Stimulated activated CD4-positive, alpha-beta T cell treated with anti-CD3 and anti-CD28 coated beads, Interleukin-1b, Interleukin-23, amount 100 ng/mL, for 1 hour (primary cell): Measurements from ENCODE around the gene ISCA2.
"Not testable (repeated sequence)": the region's sequence is repeated elsewhere in the genome, so short reads cannot be mapped to it uniquely, and the experiment has no call there.

Experiments
- DNase-seq, 2 donors: peaks; one replicate each; pipeline ENCODE4 v3.0.0-alpha.2; 2020; ENCODE audit warnings: low read depth in 2 of 2

ISCA2 gene

GRCh38 chr14:74528406-74528805 is 34.8 kb downstream of the ISCA2 start:
- no peak for DNase-seq

- DNase-seq = no peak
These were observed 35.3 kb downstream of the ISCA2 start for GRCh38 chr14:74528886-74529285.

GRCh38 chr14:74531006-74531405 is 37.4 kb downstream of the ISCA2 start:
- no peak for DNase-seq

GRCh38 chr14:74531467-74531866 is 37.9 kb downstream of the ISCA2 start:
- DNase-seq = no peak

- DNase-seq = no peak
These were observed 38.7 kb downstream of the ISCA2 start for GRCh38 chr14:74532246-74532645.

GRCh38 chr14:74533576-74533975 is 40.0 kb downstream of the ISCA2 start:
- no peak for DNase-seq

- no peak for DNase-seq
These were observed 42.3 kb downstream of the ISCA2 start for GRCh38 chr14:74535756-74536325.

- not testable (repeated sequence) for DNase-seq
These were observed 42.8 kb downstream of the ISCA2 start for GRCh38 chr14:74536336-74536735.

GRCh38 chr14:74538411-74539391 is 45.1 kb downstream of the ISCA2 start:
- no peak for DNase-seq

- DNase-seq = no peak
These were observed 45.9 kb downstream of the ISCA2 start for GRCh38 chr14:74539503-74539902.

- DNase-seq = no peak
These were observed 47.7 kb downstream of the ISCA2 start for GRCh38 chr14:74541225-74541624.

GRCh38 chr14:74542056-74542685 is 48.6 kb downstream of the ISCA2 start:
- no peak for DNase-seq

- DNase-seq = no peak
These were observed 50.3 kb downstream of the ISCA2 start for GRCh38 chr14:74543771-74544438.

GRCh38 chr14:74545386-74545785 is 51.8 kb downstream of the ISCA2 start:
- DNase-seq = no peak

- no peak for DNase-seq
These were observed 52.9 kb downstream of the ISCA2 start for GRCh38 chr14:74546416-74546815.
